Tongue (tissue), 3 donors: ENCODE data around the gene ZNF202. TPM values are rescaled to one million over a fixed set of nuclear protein-coding genes. Genes with fewer than 3 reads are reported as not detected.

Experiments used
- DNase-seq: peaks from one replicate; pipeline ENCODE4 v3.0.0-alpha.2; 2015
- small RNA-seq: library from RNA; depleted of rRNA; stranded (forward); fragments of <200 nt; gene quantifications from one replicate; pipeline ENCODE3, GENCODE V24; 2014; ENCODE audit warnings: low replicate concordance
- total RNA-seq: library from RNA; depleted of rRNA; stranded (reverse); fragments of >200 nt; gene quantifications from one replicate; pipeline ENCODE4 v1.2.3, GENCODE V29; 2014

The ZNF202 gene
- total RNA-seq, 1 donor from 2014 or later = 18.2 TPM

GRCh38 chr11:123682696-123683410, 58.6 kb downstream of the ZNF202 start:
- no peak for DNase-seq

- DNase-seq = no peak
Measured at GRCh38 chr11:123681030-123681429, 60.4 kb downstream of the ZNF202 start.

- no peak for DNase-seq
Measured at GRCh38 chr11:123678246-123678645, 63.2 kb downstream of the ZNF202 start.

GRCh38 chr11:123677510-123677909, 64.0 kb downstream of the ZNF202 start:
- DNase-seq = no peak

GRCh38 chr11:123674297-123674696, 67.2 kb downstream of the ZNF202 start:
- no peak for DNase-seq

Small RNAs within 50 kb of the gene (small RNA-seq; reads per million reads assigned to genes)
- gene RNU1-21P = not detected

Other genes starting within 250 kb of the ZNF202 start
- gene SCN3B, start 87.0 kb downstream of the ZNF202 start, total RNA-seq = 18.5 TPM
- not detected for gene OR6X1, start 12.9 kb upstream of the ZNF202 start, total RNA-seq
- gene OR6M1, start 64.7 kb upstream of the ZNF202 start, total RNA-seq = not detected
- gene TMEM225, start 144.0 kb upstream of the ZNF202 start, total RNA-seq = not detected
- 0.21 TPM for gene OR8D4, start 160.5 kb upstream of the ZNF202 start, total RNA-seq
- gene OR4D5, start 198.0 kb upstream of the ZNF202 start, total RNA-seq = not detected
- not detected for gene OR6T1, start 202.2 kb upstream of the ZNF202 start, total RNA-seq
- not detected for gene OR10S1, start 236.1 kb upstream of the ZNF202 start, total RNA-seq